Activated CD8-positive, alpha-beta memory T cell treated with anti-CD3 and anti-CD28 coated beads, Interleukin-2, amount 50 U/mL, for 24 hours (primary cell): ENCODE measurements around the gene APCDD1L.

Source experiments
- DNase-seq: peaks from one replicate; pipeline ENCODE4 v3.0.0-alpha.2; 2020; ENCODE audit errors: extremely low read depth

APCDD1L gene

GRCh38 chr20:58466729-58467571 is 48.2 kb downstream of the APCDD1L start:
- no peak for DNase-seq

GRCh38 chr20:58466095-58466708 is 49.0 kb downstream of the APCDD1L start:
- no peak for DNase-seq

- DNase-seq = no peak
Observed at GRCh38 chr20:58464838-58465237, 50.4 kb downstream of the APCDD1L start.

GRCh38 chr20:58463256-58463655 is 51.9 kb downstream of the APCDD1L start:
- no peak for DNase-seq

- DNase-seq = no peak
Observed at GRCh38 chr20:58461899-58462298, 53.3 kb downstream of the APCDD1L start.

- DNase-seq = no peak
Observed at GRCh38 chr20:58461104-58461503, 54.1 kb downstream of the APCDD1L start.

- DNase-seq = no peak
Observed at GRCh38 chr20:58459058-58459750, 56.0 kb downstream of the APCDD1L start.

- DNase-seq = no peak
Observed at GRCh38 chr20:58458342-58459057, 56.7 kb downstream of the APCDD1L start.

- no peak for DNase-seq
Observed at GRCh38 chr20:58457083-58457695, 58.0 kb downstream of the APCDD1L start.

- DNase-seq = no peak
Observed at GRCh38 chr20:58454460-58454859, 60.7 kb downstream of the APCDD1L start.

- DNase-seq = no peak
Observed at GRCh38 chr20:58453391-58453790, 61.8 kb downstream of the APCDD1L start.

- DNase-seq = no peak
Observed at GRCh38 chr20:58452667-58453255, 62.4 kb downstream of the APCDD1L start.

- no peak for DNase-seq
Observed at GRCh38 chr20:58450254-58450653, 64.9 kb downstream of the APCDD1L start.

GRCh38 chr20:58449681-58450221 is 65.4 kb downstream of the APCDD1L start:
- no peak for DNase-seq

- DNase-seq = no peak
Observed at GRCh38 chr20:58448958-58449357, 66.2 kb downstream of the APCDD1L start.

GRCh38 chr20:58447511-58448391 is 67.4 kb downstream of the APCDD1L start:
- no peak for DNase-seq

- no peak for DNase-seq
Observed at GRCh38 chr20:58446960-58447265, 68.3 kb downstream of the APCDD1L start.

- DNase-seq = no peak
Observed at GRCh38 chr20:58446264-58446959, 68.8 kb downstream of the APCDD1L start.

- no peak for DNase-seq
Observed at GRCh38 chr20:58444746-58445255, 70.4 kb downstream of the APCDD1L start.
